HG02970 (cell line): ENCODE data around the gene SMYD1.
"Not testable (repeated sequence)": the region's sequence is repeated elsewhere in the genome, so short reads cannot be mapped to it uniquely, and the experiment has no call there.

Source experiments
- ATAC-seq: cut with Tn5 transposase; IDR thresholded peaks from one replicate; pipeline ENCODE4 v1.9.1; 2021; ENCODE audit warnings: mild to moderate bottlenecking, moderate library complexity, moderate number of reproducible peaks; ENCODE audit not compliant: unreplicated experiment, low FRiP score

Gene SMYD1

DNA sequence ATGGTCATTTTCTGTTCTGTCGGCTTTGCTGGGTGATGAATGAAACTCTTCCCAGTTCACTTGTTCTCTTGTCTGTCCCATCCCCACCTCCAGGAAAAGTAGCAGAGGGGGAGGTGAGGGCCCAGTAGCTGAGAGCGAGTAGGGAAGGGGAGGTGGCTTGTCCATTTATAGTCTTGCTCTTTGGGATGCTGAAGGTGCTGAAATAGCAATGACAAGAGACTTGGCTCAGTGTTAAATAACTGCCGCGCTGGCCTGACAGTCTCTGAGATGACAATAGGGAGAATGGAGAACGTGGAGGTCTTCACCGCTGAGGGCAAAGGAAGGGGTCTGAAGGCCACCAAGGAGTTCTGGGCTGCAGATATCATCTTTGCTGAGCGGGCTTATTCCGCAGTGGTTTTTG is at the start of gene SMYD1:
SMYD1 (plus strand) TSS at position 228 of the 400 bp plus-strand sequence; CDS start at position 268, 40 bp downstream.
- ATAC-seq: no peak

GRCh38 chr2:88018077-88018805 is 49.4 kb upstream of the SMYD1 start:
- ATAC-seq: not testable (repeated sequence)

- ATAC-seq: no peak
Observed at GRCh38 chr2:88018909-88019308, 48.7 kb upstream of the SMYD1 start.

DNA sequence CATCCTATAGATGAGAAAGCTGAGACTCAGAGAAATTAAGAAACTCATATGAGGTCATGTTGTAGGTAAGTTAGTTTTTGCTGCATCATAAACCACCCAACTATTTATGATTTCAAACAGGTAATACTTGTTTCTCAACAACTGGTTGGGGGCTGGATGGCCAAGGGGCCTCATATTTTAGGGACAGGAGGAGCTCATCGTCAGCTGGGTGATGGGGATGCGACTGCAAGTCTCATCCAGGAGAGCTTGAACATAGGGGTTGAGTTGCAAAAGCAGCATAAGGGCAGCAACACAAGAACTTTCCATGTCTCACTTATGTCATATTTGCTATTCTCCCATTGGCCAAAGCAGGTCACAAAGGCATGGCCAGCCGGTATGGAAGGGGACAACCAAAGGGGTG is 47.6 kb upstream of the SMYD1 start:
- no peak for ATAC-seq

GRCh38 chr2:88022669-88022921 is 45.0 kb upstream of the SMYD1 start:
- no peak for ATAC-seq

DNA sequence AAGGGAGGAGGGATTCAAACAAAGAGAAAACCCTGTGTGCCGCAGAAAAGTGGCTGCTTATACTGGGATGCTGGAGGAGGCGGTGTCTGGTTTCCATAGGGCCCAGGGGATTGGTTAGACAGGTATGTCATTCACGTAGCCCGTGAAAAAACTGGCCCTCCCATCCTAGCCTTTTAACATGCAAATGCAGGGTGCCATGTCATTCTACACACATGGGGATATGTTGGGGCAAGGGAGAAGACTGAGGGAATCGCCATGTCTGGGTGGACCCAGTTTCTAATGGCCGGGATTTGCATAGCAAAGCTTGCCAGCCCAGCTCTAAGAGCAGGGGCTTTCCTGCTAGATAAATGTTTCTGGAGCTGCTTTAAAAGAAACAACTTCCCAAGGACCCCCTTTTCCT is 43.1 kb upstream of the SMYD1 start:
- ATAC-seq: no peak

DNA sequence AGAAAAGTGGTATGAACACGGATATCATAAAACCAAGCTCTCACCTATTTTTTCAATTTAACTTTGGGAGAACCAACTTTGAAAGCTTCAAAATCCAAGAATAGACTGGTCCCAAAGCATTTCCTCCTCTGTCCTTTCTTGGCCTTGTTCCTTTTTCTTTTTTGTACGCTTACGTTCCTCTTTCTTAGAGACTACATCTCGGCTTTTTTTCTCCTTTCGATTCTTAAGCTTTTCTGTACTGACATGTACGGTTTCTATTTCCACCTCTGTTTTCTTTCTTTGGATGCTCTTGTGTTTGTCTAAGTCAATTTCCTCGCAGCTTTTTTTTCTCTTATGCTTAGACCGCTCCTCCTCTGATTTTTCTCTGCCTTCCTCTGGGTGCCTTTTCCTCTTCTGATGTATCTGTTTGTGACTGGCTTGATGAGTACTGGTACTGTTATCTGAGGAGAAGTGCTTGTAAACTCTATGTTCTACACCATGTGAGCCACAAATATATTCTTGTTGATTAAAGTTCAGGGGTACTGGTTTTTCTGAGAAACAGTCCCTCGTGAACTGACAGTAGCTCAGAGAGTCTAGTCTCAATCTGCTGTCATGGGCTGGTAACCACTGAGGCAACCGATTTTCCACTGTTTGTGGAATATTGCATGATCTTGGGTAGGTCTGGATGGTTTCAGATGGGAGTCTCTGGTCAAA is 39.8 kb upstream of the SMYD1 start:
- no peak for ATAC-seq

- no peak for ATAC-seq
Observed at GRCh38 chr2:88028931-88029330, 38.7 kb upstream of the SMYD1 start.

- no peak for ATAC-seq
Observed at GRCh38 chr2:88032070-88032702, 35.4 kb upstream of the SMYD1 start.

DNA sequence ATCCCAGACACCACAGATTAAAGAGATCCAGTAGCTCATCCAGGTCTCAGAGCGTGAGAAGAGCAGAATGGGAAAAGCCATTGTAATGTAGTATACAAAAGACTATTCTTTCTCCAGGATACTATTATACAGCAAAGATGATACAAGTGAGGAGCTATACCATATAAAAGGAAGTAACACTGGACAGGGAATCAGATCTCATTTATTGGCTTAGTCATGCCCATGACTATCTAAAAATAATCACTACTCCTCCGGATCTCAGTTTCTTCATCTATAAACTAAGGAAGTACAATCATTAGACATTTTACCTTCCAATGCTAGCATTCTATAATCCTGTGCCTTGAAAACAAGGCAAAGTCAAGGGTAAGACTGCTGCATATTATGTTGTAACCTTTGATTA is 31.4 kb upstream of the SMYD1 start:
- no peak for ATAC-seq

- no peak for ATAC-seq
Observed at GRCh38 chr2:88036606-88037005, 31.0 kb upstream of the SMYD1 start.

DNA sequence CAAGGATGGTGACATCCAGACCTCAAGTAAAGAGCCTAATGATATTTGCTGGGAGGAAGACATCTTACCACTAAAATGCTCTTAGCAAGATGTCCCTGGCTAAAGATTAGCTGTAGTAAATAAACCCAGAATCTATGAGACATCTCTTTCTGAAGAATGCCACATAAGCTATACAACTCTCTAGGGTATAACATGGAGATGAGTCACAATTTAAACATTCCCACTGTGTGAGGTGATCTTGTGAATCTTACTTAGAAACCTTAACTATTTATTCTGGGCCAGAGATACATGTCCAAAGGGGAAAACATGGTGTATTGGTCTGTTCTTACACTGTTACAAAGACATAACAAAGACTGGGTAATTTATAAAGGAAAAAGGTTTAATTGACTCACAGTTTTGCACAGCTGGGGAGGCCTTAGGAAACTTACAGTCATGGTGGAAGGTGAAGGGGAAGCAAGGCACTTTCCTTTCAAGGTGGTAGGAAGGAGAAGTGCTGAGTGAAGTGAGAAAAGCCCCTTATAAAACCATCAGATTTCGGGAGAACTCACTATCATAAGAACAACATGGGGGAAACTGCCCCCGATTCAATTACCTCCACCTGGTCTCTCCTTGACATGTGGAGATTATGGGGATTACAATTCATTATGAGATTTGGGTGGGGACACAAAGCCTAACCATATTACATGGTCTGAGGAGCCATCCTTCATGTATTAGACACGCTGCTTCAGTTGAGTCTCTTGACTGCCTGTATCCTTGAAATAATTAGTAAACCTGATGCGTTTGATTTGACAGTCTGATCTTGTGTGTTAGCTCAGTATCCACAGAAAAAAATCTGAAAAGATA is 29.1 kb upstream of the SMYD1 start:
- no peak for ATAC-seq

DNA sequence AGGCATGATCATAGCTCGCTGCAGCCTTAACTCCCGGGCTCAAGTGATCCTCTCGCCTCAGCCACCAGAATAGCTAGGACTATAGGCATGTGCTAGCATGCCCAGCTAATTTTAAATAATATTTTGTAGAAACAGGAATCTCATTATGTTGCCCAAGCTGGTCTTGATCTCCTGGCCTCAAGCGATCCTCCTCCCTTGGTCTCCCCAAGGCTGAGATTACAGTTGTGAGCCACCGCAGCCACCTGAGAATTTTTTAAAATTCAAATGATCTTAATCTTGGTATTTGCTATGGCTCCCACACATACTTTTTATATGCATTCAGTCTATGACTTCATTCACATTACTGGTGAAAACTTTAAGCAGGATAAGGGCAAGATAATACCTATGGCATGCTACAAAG is 25.1 kb upstream of the SMYD1 start:
- no peak for ATAC-seq

DNA sequence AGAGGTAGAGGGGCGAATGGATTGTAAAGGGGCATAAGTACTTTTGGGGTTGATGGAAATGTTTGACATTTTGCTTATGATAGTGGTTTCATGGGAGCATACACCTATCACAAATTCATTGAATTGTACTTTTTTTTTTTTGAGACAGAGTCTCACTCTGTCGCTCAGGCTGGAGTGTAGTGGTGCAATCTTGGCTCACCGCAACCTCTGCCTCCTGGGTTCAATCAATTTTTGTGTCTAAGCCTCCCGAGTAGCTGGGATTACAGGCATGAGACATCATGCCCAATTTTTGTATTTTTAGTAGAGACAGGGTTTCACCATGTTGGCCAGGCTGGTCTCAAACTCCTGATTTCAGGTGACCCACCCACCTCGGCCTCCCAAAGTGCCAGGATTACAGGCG is 22.1 kb upstream of the SMYD1 start:
- not testable (repeated sequence) for ATAC-seq

GRCh38 chr2:88048541-88048940 is 19.1 kb upstream of the SMYD1 start:
- ATAC-seq: no peak

- ATAC-seq: no peak
Observed at GRCh38 chr2:88049622-88050021, 18.0 kb upstream of the SMYD1 start.

DNA sequence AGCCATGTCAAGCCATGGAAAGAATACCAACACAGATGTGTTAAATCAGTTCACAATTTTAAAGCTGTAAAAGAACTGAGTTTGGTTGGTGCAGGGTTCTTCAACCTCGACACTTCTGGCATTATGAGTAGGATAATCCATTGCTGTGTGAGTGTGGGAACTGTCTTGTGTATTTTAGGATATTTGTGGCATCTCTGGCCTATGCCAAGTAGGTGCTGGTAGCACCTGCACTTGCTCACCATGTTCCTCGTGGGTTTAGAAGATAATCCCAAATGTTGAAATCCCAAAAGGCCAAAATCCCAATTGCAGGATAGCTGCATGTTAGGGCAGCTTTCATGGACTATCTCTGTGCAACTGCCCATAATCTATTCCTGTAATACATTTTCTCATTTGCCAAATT is 15.8 kb upstream of the SMYD1 start:
- ATAC-seq: no peak

DNA sequence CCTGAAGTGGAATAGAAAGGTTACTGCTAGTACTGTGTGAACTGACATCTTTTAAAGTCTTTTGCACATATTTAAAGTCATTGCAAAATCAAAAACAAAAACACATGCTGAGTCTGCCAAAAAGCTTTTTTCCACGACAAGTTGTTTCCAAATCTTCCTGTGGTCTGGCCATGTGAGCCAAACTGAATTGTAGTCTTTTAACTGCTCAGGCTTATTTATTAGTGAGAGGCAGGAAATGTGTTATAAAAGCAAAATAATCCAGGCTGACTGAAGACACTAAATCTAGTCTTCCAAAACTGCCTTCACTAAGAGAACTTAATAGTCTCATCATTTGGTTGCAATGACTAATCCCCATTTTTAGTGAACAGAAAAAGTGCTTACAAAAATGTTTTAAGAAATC is 14.3 kb upstream of the SMYD1 start:
- ATAC-seq: no peak

DNA sequence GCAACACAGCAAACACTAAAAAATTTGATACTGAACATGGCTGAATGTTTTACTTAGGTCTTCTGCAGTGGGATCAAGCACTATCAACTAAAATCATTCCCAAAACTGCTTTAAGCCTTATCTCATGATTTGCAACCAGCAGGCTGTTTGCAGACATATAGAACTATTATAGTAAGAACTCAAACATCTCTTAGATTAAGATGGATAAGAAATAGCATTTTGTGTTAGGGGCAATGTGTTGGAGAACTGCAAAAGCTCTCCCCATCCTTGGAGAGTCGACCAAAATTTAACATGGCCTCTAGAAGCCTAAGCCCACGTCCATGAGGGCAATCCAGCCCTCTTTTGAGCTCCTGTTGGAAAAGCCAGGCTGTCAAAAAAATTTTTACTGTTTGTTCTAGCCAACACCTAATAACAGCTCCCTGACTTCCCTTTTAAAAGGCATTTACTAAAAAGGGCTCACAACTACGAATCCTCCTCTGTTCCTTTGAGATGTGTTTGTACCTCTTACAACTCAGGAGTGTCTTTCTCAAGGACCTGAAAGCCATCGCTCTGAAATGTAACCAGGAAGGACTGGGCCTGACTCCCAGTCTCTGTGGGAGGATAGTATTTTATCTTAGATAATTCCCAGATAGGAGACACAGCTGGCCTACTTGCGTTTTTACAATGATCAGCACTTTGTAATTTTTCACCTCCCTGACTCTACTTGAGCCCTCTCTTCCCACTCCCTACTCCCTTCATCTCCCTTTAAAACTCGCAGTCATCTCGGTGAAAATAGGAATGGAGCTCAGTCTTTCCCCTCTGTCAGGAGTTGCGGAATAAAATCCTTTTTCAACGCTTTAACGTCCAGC is 13.5 kb upstream of the SMYD1 start:
- no peak for ATAC-seq

DNA sequence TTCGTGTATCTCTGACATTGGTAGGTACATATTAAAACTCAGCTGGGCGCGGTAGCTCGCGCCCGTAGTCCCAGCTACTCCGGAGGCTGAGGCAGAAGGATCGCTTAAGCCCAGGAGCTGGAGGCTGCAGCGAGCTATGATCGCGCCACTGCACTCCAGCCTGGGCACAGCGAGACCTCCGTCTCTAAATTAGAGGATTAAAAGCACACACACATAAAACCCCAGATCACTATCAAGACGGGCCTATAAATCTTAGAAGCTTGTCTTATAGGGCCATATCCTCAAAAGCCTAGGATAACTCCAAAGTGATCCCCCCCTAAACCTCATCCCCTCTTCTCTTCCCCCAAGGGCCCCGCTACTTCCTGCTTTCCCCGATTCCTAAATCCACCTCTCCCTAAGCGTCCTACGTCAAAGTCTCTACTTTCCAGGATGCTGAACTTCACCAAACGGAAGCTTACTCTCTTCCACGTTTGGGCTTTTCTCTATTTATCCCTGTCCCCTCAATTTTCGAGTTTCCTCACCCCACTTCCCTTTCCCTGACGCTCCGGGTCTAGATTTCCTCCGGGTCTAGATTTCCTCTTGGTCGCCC is 12.7 kb upstream of the SMYD1 start:
- ATAC-seq: no peak
